H9 (cell line): Measurements from ENCODE around the gene CDR2. TPM values are rescaled to one million over a fixed set of nuclear protein-coding genes. Genes with fewer than 3 reads are reported as not detected.

Experiments
- DNase-seq: peaks from one replicate; pipeline ENCODE4 v3.0.0-alpha.2; 2017
- H2AFZ ChIP-seq: one replicate; pipeline ENCODE4 v1.6.1; 2013; ENCODE audit warnings: mild to moderate bottlenecking, low read length, control low read depth, moderate library complexity
- H2AK5ac ChIP-seq: 2 replicates; pipeline ENCODE4 v1.6.1; 2013; ENCODE audit warnings: low read length, control low read depth, mixed read lengths; ENCODE audit not compliant: insufficient read length
- H2BK120ac ChIP-seq: one replicate; pipeline ENCODE4 v1.6.1; 2013; ENCODE audit warnings: low read depth, mild to moderate bottlenecking, low read length, control low read depth, inconsistent platforms; ENCODE audit not compliant: poor library complexity, severe bottlenecking
- H2BK12ac ChIP-seq: 2 replicates; pipeline ENCODE4 v1.6.1; 2013; ENCODE audit warnings: low read length, control low read depth, mixed read lengths, low read depth; ENCODE audit not compliant: insufficient read length
- H2BK15ac ChIP-seq: 2 replicates; pipeline ENCODE4 v1.6.1; 2013; ENCODE audit warnings: low read depth, low read length, control low read depth
- H2BK20ac ChIP-seq: one replicate; pipeline ENCODE4 v1.6.1; 2013; ENCODE audit warnings: low read depth, mild to moderate bottlenecking, low read length, control low read depth, inconsistent platforms; ENCODE audit not compliant: poor library complexity, severe bottlenecking
- H2BK5ac ChIP-seq: 2 replicates; pipeline ENCODE4 v1.6.1; 2013; ENCODE audit warnings: low read length, control low read depth, mixed read lengths; ENCODE audit not compliant: insufficient read length
- H3K14ac ChIP-seq: 2 replicates; pipeline ENCODE4 v1.6.1; 2013; ENCODE audit warnings: low read length, control low read depth; ENCODE audit not compliant: insufficient read depth
- H3K18ac ChIP-seq: 2 replicates; pipeline ENCODE4 v1.6.1; 2013; ENCODE audit warnings: low read depth, mild to moderate bottlenecking, mixed read lengths, low read length, control low read depth; ENCODE audit not compliant: insufficient read length
- H3K23ac ChIP-seq: 2 replicates; pipeline ENCODE4 v1.6.1; 2013; ENCODE audit warnings: low read length, control low read depth, mixed read lengths, low read depth; ENCODE audit not compliant: insufficient read length
- H3K23me2 ChIP-seq: 2 replicates; pipeline ENCODE4 v1.6.1; 2013; ENCODE audit warnings: low read depth, mild to moderate bottlenecking, mixed read lengths, low read length, control low read depth; ENCODE audit not compliant: insufficient read length, poor library complexity, severe bottlenecking
- H3K27ac ChIP-seq: 2 replicates; pipeline ENCODE4 v1.5.1; 2013; ENCODE audit warnings: low read length, control low read depth, mixed read lengths, low read depth; ENCODE audit not compliant: insufficient read length
- H3K27me3 ChIP-seq: 2 replicates; pipeline ENCODE4 v1.6.1; 2013; ENCODE audit warnings: low read length, control low read depth, inconsistent platforms; ENCODE audit not compliant: insufficient read depth
- H3K4ac ChIP-seq: 2 replicates; pipeline ENCODE4 v1.6.1; 2013; ENCODE audit warnings: low read depth, mild to moderate bottlenecking, control low read depth, inconsistent platforms, low read length, moderate library complexity
- H3K4me1 ChIP-seq: 2 replicates; pipeline ENCODE4 v1.6.1; 2013; ENCODE audit warnings: low read length, control low read depth, inconsistent platforms; ENCODE audit not compliant: insufficient read depth
- H3K4me2 ChIP-seq: 2 replicates; pipeline ENCODE4 v1.6.1; 2013; ENCODE audit warnings: low read length, control low read depth, mixed read lengths; ENCODE audit not compliant: insufficient read length, insufficient read depth
- H3K56ac ChIP-seq: 2 replicates; pipeline ENCODE4 v1.6.1; 2013; ENCODE audit warnings: low read depth, mild to moderate bottlenecking, mixed read lengths, low read length, control low read depth; ENCODE audit not compliant: insufficient read length
- H3K79me1 ChIP-seq: 2 replicates; pipeline ENCODE4 v1.6.1; 2013; ENCODE audit warnings: low read depth, mild to moderate bottlenecking, moderate library complexity, low read length, control low read depth, inconsistent platforms; ENCODE audit not compliant: insufficient read depth, poor library complexity, severe bottlenecking
- H3K79me2 ChIP-seq: 2 replicates; pipeline ENCODE4 v1.6.1; 2013; ENCODE audit warnings: low read length, control low read depth, inconsistent platforms; ENCODE audit not compliant: insufficient read depth
- H3K9ac ChIP-seq: 2 replicates; pipeline ENCODE4 v1.6.1; 2013; ENCODE audit warnings: low read length, control low read depth, mixed read lengths; ENCODE audit not compliant: insufficient read length; ENCODE audit errors: extremely low read depth
- H3K9me3 ChIP-seq: one replicate; pipeline ENCODE4 v1.6.1; 2013; ENCODE audit warnings: low read depth, low read length, inconsistent platforms; ENCODE audit not compliant: control insufficient read depth
- H3T11ph ChIP-seq: one replicate; pipeline ENCODE4 v1.6.1; 2013; ENCODE audit warnings: mild to moderate bottlenecking, low read length, control low read depth, inconsistent platforms
- H4K20me1 ChIP-seq: one replicate; pipeline ENCODE4 v1.6.1; 2013; ENCODE audit not compliant: control insufficient read depth, insufficient read length, insufficient read depth
- H4K5ac ChIP-seq: 2 replicates; pipeline ENCODE4 v1.6.1; 2013; ENCODE audit warnings: low read depth, mild to moderate bottlenecking, mixed read lengths, low read length, control low read depth; ENCODE audit not compliant: insufficient read length
- H4K8ac ChIP-seq: replicated peaks from 2 replicates; pipeline ENCODE4 v1.6.1; 2013; ENCODE audit warnings: low read length, control low read depth, mixed read lengths, low read depth; ENCODE audit not compliant: insufficient read length
- H4K91ac ChIP-seq: 2 replicates; pipeline ENCODE4 v1.6.1; 2013; ENCODE audit warnings: low read depth, mild to moderate bottlenecking, moderate library complexity, mixed read lengths, low read length, control low read depth; ENCODE audit not compliant: insufficient read length
- H3K27ac Mint-ChIP-seq, 3 experiments: 2 replicates in 2 of 3; 3 replicates in 1 of 3; pipeline ENCODE4 v1.8.0; 2020 to 2021; ENCODE audit warnings: mixed read lengths in 3 of 3, mild to moderate bottlenecking in 1 of 3, moderate library complexity in 1 of 3
- H3K27me3 Mint-ChIP-seq: 2 replicates; pipeline ENCODE4 v1.8.0; 2021; ENCODE audit warnings: low read depth, mild to moderate bottlenecking, moderate library complexity, mixed read lengths
- H3K36me3 Mint-ChIP-seq, 3 experiments: 2 replicates in 2 of 3; 3 replicates in 1 of 3; pipeline ENCODE4 v1.8.0; 2020 to 2021; ENCODE audit warnings: low read depth in 3 of 3, mixed read lengths in 3 of 3; ENCODE audit not compliant: insufficient read depth in 1 of 3
- H3K4me1 Mint-ChIP-seq, 2 experiments: 2 replicates each; pipeline ENCODE4 v1.8.0; 2020; ENCODE audit warnings: mixed read lengths in 2 of 2
- H3K4me3 Mint-ChIP-seq, 2 experiments: 2 replicates in 1 of 2; 3 replicates in 1 of 2; pipeline ENCODE4 v1.8.0; 2020 to 2021; ENCODE audit warnings: mild to moderate bottlenecking in 2 of 2, mixed read lengths in 2 of 2, moderate library complexity in 1 of 2
- H3K9me3 Mint-ChIP-seq, 2 experiments: 2 replicates in 1 of 2; 3 replicates in 1 of 2; pipeline ENCODE4 v1.8.0; 2020; ENCODE audit warnings: mild to moderate bottlenecking in 2 of 2, mixed read lengths in 2 of 2, moderate library complexity in 1 of 2
- whole genome bisulfite sequencing: extraction: QIAGEN DNeasy Blood & Tissue Kit; methylation state at CpG from one replicate; pipeline ENCODE4 v1.1.7; 2013; ENCODE audit warnings: missing lambda C conversion rate, low lambda C conversion rate, mixed read lengths; ENCODE audit not compliant: insufficient read length; ENCODE audit errors: extremely low coverage; 5-methylcytosine and 5-hydroxymethylcytosine counted together
- total RNA-seq: library from RNA; stranded (reverse); gene quantifications from 2 replicates; pipeline ENCODE4 v1.2.1, GENCODE V29; 2021
- TF ChIP-seq, protein P1 (sequence below): fragments of 200-600 bp; sonication (generic); conservative IDR thresholded peaks from 3 replicates; pipeline ENCODE4 v1.8.0; 2021; ENCODE audit warnings: antibody characterized with exemption, mild to moderate bottlenecking

Gene CDR2
- total RNA-seq, 1 experiment from 2014 or later: 33.4 TPM

DNA sequence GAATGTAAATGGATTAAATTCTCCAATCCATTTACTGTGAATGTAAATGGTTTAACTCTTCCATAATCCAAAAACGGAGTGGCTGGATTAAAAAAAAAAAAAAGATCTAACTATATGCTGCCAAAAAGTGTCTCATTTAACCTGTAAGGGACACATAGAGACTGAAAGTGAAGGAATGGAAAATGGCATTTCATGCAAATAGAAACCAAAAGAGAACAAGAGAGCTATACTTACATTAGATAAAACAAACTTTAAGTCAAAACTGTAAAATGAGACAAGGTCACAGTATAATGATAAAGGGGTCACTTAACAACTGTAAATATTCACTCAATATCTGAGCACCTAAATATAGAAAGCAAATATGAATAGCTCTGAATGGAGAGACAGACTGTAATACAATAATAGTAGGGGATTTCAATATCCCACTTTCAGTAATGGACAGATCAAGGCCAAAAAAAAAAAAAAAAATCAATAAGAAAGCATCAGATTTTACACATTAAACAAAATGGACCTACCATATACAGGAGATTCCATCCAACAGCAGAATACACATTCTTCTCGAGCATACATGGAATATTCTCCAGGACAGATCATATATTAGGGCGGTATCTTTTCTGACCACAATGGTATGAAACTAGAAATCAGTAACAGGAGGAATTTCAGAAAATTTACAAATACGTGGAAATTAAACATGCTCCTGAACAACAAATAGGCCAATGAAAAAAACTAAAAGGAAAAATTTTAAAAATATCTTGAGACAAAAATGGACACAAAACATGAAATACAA is 36.4 kb downstream of the CDR2 start:
- DNase-seq: no peak
- Histone ChIP-seq H3K9me3 (no peaks in the 10 kb centered on the region), H2AFZ (no peak overlapping the region), H2BK5ac (no peak overlapping the region), H4K5ac (no peak overlapping the region), H3K56ac (no peak overlapping the region), H3K27me3 (no peaks in the 10 kb centered on the region), H2BK20ac (no peak overlapping the region), H3K4me2 (no peak overlapping the region), H4K91ac (no peak overlapping the region), H3K23me2 (no peaks in the 10 kb centered on the region), H3K18ac (no peak overlapping the region), H3K4ac (no peak overlapping the region), H3K23ac (no peak overlapping the region), H3K79me1 (no peaks in the 10 kb centered on the region), H2BK15ac (no peak overlapping the region), H3K27ac (no peak overlapping the region), H4K20me1 (no peaks in the 10 kb centered on the region), H3K14ac (no peak overlapping the region), H3K79me2 (no peaks in the 10 kb centered on the region), H4K8ac (no peak overlapping the region), H2BK12ac (no peak overlapping the region), H2AK5ac (no peak overlapping the region), H2BK120ac (no peak overlapping the region), H3K9ac (no peak overlapping the region), H3T11ph (no peak overlapping the region), H3K4me1 (no peaks in the 10 kb centered on the region)
- WGBS: no CpG with 5 or more reads among the region's 4 CpGs
- Mint-ChIP-seq H3K9me3 (peaks cover 27 to 29% of the 10 kb centered on the region in 2 experiments), H3K4me3 (no peak overlapping the region), H3K27ac (no peak overlapping the region), H3K36me3 (peaks cover 42 to 70% (median 58%) of the 10 kb centered on the region in 3 experiments), H3K27me3 (no peaks in the 10 kb centered on the region), H3K4me1 (no peaks in the 10 kb centered on the region)
- TF ChIP-seq, protein P1, sequence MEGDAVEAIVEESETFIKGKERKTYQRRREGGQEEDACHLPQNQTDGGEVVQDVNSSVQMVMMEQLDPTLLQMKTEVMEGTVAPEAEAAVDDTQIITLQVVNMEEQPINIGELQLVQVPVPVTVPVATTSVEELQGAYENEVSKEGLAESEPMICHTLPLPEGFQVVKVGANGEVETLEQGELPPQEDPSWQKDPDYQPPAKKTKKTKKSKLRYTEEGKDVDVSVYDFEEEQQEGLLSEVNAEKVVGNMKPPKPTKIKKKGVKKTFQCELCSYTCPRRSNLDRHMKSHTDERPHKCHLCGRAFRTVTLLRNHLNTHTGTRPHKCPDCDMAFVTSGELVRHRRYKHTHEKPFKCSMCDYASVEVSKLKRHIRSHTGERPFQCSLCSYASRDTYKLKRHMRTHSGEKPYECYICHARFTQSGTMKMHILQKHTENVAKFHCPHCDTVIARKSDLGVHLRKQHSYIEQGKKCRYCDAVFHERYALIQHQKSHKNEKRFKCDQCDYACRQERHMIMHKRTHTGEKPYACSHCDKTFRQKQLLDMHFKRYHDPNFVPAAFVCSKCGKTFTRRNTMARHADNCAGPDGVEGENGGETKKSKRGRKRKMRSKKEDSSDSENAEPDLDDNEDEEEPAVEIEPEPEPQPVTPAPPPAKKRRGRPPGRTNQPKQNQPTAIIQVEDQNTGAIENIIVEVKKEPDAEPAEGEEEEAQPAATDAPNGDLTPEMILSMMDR: no peak
